IPS-18c (cell line): ENCODE measurements around the gene CD58.
"Not testable (repeated sequence)": the region's sequence is repeated elsewhere in the genome, so short reads cannot be mapped to it uniquely, and the experiment has no call there.

ENCODE experiments used
- H3K4me3 ChIP-seq: 2 replicates; pipeline ENCODE4 v1.7.0; 2013; ENCODE audit warnings: low read depth, mild to moderate bottlenecking, low read length, moderate library complexity; ENCODE audit not compliant: insufficient read depth
- H3K9me3 ChIP-seq: one replicate; pipeline ENCODE4 v1.6.1; 2013; ENCODE audit warnings: mild to moderate bottlenecking, low read length, moderate library complexity; ENCODE audit not compliant: control insufficient read depth, insufficient read depth

The CD58 gene

GRCh38 chr1:116595946-116596741, 25.3 kb upstream of the CD58 start:
- H3K4me3 ChIP-seq = not testable (repeated sequence)

GRCh38 chr1:116595065-116595840, 24.4 kb upstream of the CD58 start:
- not testable (repeated sequence) for H3K4me3 ChIP-seq, H3K9me3 ChIP-seq

More at GRCh38 chr1:116595946-116596741, 25.3 kb upstream of the CD58 start:
- H3K9me3 ChIP-seq = not testable (repeated sequence)

- H3K4me3 ChIP-seq, H3K9me3 ChIP-seq: not testable (repeated sequence)
These were observed 23.2 kb upstream of the CD58 start for GRCh38 chr1:116593977-116594376.

- H3K4me3 ChIP-seq, H3K9me3 ChIP-seq: not testable (repeated sequence)
These were observed 22.6 kb upstream of the CD58 start for GRCh38 chr1:116593401-116593800.

GRCh38 chr1:116591951-116592605, 21.3 kb upstream of the CD58 start:
- H3K9me3 ChIP-seq, H3K4me3 ChIP-seq: not testable (repeated sequence)

GRCh38 chr1:116591006-116591950, 20.5 kb upstream of the CD58 start:
- H3K9me3 ChIP-seq, H3K4me3 ChIP-seq: not testable (repeated sequence)

- not testable (repeated sequence) for H3K9me3 ChIP-seq, H3K4me3 ChIP-seq
These were observed 19.7 kb upstream of the CD58 start for GRCh38 chr1:116590359-116591005.

- not testable (repeated sequence) for H3K4me3 ChIP-seq, H3K9me3 ChIP-seq
These were observed 18.4 kb upstream of the CD58 start for GRCh38 chr1:116589101-116589735.

- no peak overlapping the region for H3K4me3 ChIP-seq
These were observed 16.8 kb upstream of the CD58 start for GRCh38 chr1:116587501-116588227.

GRCh38 chr1:116586741-116587143, 15.9 kb upstream of the CD58 start:
- Histone ChIP-seq H3K9me3 (no peaks in the 10 kb centered on the region), H3K4me3 (no peak overlapping the region)

More at GRCh38 chr1:116587501-116588227, 16.8 kb upstream of the CD58 start:
- no peaks in the 10 kb centered on the region for H3K9me3 ChIP-seq

- no peak overlapping the region for H3K4me3 ChIP-seq
- no peaks in the 10 kb centered on the region for H3K9me3 ChIP-seq
These were observed 15.1 kb upstream of the CD58 start for GRCh38 chr1:116585886-116586285.

- H3K9me3 ChIP-seq = no peaks in the 10 kb centered on the region
- H3K4me3 ChIP-seq = no peak overlapping the region
These were observed 10.6 kb upstream of the CD58 start for GRCh38 chr1:116581323-116581885.

GRCh38 chr1:116580446-116581322, 9.9 kb upstream of the CD58 start:
- H3K4me3 ChIP-seq = no peak overlapping the region
- no peaks in the 10 kb centered on the region for H3K9me3 ChIP-seq

GRCh38 chr1:116579259-116579875, 8.5 kb upstream of the CD58 start:
- Histone ChIP-seq H3K9me3 (no peaks in the 10 kb centered on the region), H3K4me3 (no peak overlapping the region)
